GM12878 (cell line): ENCODE data around the gene PRRT1B. TPM values are rescaled to one million over a fixed set of nuclear protein-coding genes. Genes with fewer than 3 reads are reported as not detected.

Source experiments
- ATAC-seq: fragments of 200-7000 bp; cut with Tn5 transposase; 3 replicates; pipeline ENCODE4 v1.9.1; 2020; ENCODE audit warnings: mild to moderate bottlenecking, moderate library complexity
- BruUV-seq: library from RNA; stranded (reverse); fragments of 400-500 nt; replicated peaks from 2 replicates; lab custom pipeline; 2021; lab: Mats Ljungman, UMichigan
- CTCF ChIA-PET: fragments of 300-600 bp; sonication (Branson Sonifier 250); formaldehyde crosslinking; extraction: SDS; loops from one replicate; lab custom pipeline; 2021; ENCODE audit warnings: inconsistent platforms; lab: Yijun Ruan, JAX
- POLR2A ChIA-PET: fragments of 350-600 bp; formaldehyde crosslinking; extraction: SDS; loops from one replicate; lab custom pipeline; 2021; ENCODE audit warnings: inconsistent platforms; lab: Charles Lee
- RAD21 ChIA-PET: fragments of 300-600 bp; sonication (Branson Sonifier 250); formaldehyde crosslinking; loops from one replicate; lab custom pipeline; 2023; ENCODE audit warnings: antibody characterized with exemption; ENCODE audit not compliant: unreplicated experiment; lab: Charles Lee
- SMC1A ChIA-PET: fragments of 300-600 bp; sonication (Branson Sonifier 250); formaldehyde crosslinking; loops from one replicate; lab custom pipeline; 2023; ENCODE audit not compliant: unreplicated experiment, uncharacterized antibody; lab: Charles Lee
- DNase-seq: peaks from one replicate; pipeline ENCODE4 v3.0.0-alpha.2; 2011; ENCODE audit warnings: low read depth, low spot score
- FAIRE-seq: peaks from 3 replicates; lab custom pipeline; 2011; peaks lifted over from hg19 to GRCh38; lab: Jason Lieb, UNC
- H2AFZ ChIP-seq: 2 replicates; pipeline ENCODE4 v1.6.0; 2011; ENCODE audit warnings: low read depth, low read length, control low read depth; ENCODE audit not compliant: control insufficient read depth
- H3K27ac ChIP-seq: 2 replicates; pipeline ENCODE4 v1.5.1; 2011; ENCODE audit warnings: control low read depth; ENCODE audit not compliant: control insufficient read depth, insufficient read depth
- H3K27me3 ChIP-seq, 2 experiments: replicated peaks in 1 of 2; 2 replicates each; pipeline versions ENCODE4 v1.6.0 to v1.6.1; 2011; ENCODE audit warnings: low read length in 1 of 2; ENCODE audit not compliant: control insufficient read depth in 2 of 2, insufficient read depth in 2 of 2
- H3K36me3 ChIP-seq, 2 experiments: 2 replicates each; pipeline ENCODE4 v1.5.1; 2011; ENCODE audit warnings: low read length in 1 of 2; ENCODE audit not compliant: control insufficient read depth in 2 of 2, insufficient read depth in 2 of 2
- H3K4me1 ChIP-seq: 2 replicates; pipeline ENCODE4 v1.6.1; 2011; ENCODE audit warnings: mild to moderate bottlenecking, low read length, moderate library complexity, mixed read lengths; ENCODE audit not compliant: control insufficient read depth, insufficient read depth
- H3K4me2 ChIP-seq: 2 replicates; pipeline ENCODE4 v1.6.0; 2011; ENCODE audit warnings: control low read depth; ENCODE audit not compliant: control insufficient read depth, insufficient read depth
- H3K4me3 ChIP-seq: fragments of 200-600 bp; sonication (generic); 2 replicates; pipeline ENCODE4 v1.5.1; 2016
- H3K79me2 ChIP-seq: 2 replicates; pipeline ENCODE4 v1.6.0; 2011; ENCODE audit warnings: low read length; ENCODE audit not compliant: control insufficient read depth, insufficient read depth
- H3K9ac ChIP-seq: 2 replicates; pipeline ENCODE4 v1.8.0; 2011; ENCODE audit warnings: low read length, control low read depth, mixed read lengths; ENCODE audit not compliant: control insufficient read depth, insufficient read depth
- H3K9me3 ChIP-seq: replicated peaks from 3 replicates; pipeline ENCODE4 v1.5.1; 2011; ENCODE audit warnings: mild to moderate bottlenecking, low read length; ENCODE audit not compliant: control insufficient read depth, insufficient read depth
- H4K20me1 ChIP-seq: 2 replicates; pipeline ENCODE4 v1.6.0; 2011; ENCODE audit not compliant: control insufficient read depth, insufficient read depth
- BCL3 ChIP-seq: IDR thresholded peaks from 2 replicates; pipeline ENCODE4 v1.6.1; 2011; ENCODE audit warnings: borderline replicate concordance, low read depth, mild to moderate bottlenecking, moderate library complexity, low read length; ENCODE audit not compliant: insufficient read depth, poor library complexity, severe bottlenecking
- BCLAF1 ChIP-seq: fragments of 450-650 bp; IDR thresholded peaks from 2 replicates; pipeline ENCODE4 v1.6.1; 2017; ENCODE audit warnings: antibody characterized with exemption, mild to moderate bottlenecking, moderate library complexity
- CBX5 ChIP-seq: sonication (generic); IDR thresholded peaks from 2 replicates; pipeline ENCODE4 v1.6.1; 2016; ENCODE audit warnings: low read depth, moderate library complexity, mild to moderate bottlenecking, inconsistent platforms
- CTCF ChIP-seq, 3 experiments: IDR thresholded peaks in 2 of 3; conservative IDR thresholded peaks in 1 of 3; 2 replicates each; pipeline ENCODE4 v1.5.1; 2011; ENCODE audit warnings: low read depth in 3 of 3, low read length in 3 of 3, mild to moderate bottlenecking in 3 of 3, control low read depth in 2 of 3, moderate library complexity in 2 of 3, inconsistent platforms in 1 of 3, mixed read lengths in 1 of 3; ENCODE audit not compliant: control insufficient read depth in 2 of 3, insufficient read depth in 1 of 3; ENCODE audit errors: extremely low read depth in 1 of 3
- IKZF1 ChIP-seq: fragments of 450-650 bp; conservative IDR thresholded peaks from 2 replicates; pipeline ENCODE4 v1.6.1; 2017; ENCODE audit warnings: antibody characterized with exemption, mild to moderate bottlenecking
- IRF4 ChIP-seq: IDR thresholded peaks from 2 replicates; pipeline ENCODE4 v1.6.1; 2011; ENCODE audit warnings: low read depth, low read length
- IRF5 ChIP-seq: fragments of 450-650 bp; IDR thresholded peaks from 2 replicates; pipeline ENCODE4 v1.6.1; 2017; ENCODE audit warnings: borderline replicate concordance
- JUND ChIP-seq: IDR thresholded peaks from 2 replicates; pipeline ENCODE4 v1.6.1; 2012; ENCODE audit warnings: low read depth, mild to moderate bottlenecking, low read length, improper control_type of control experiment, moderate library complexity
- KAT2A ChIP-seq: conservative IDR thresholded peaks from 2 replicates; pipeline ENCODE4 v1.6.1; 2011; ENCODE audit warnings: low read depth, low read length; ENCODE audit not compliant: control insufficient read depth
- PAX8 ChIP-seq: fragments of 450-650 bp; IDR thresholded peaks from 2 replicates; pipeline ENCODE4 v1.6.1; 2017; ENCODE audit warnings: mild to moderate bottlenecking, moderate library complexity
- RELA ChIP-seq: fragments of 450-650 bp; IDR thresholded peaks from 2 replicates; pipeline ENCODE4 v1.8.0; 2014; ENCODE audit warnings: borderline replicate concordance; ENCODE audit not compliant: partially characterized antibody
- SMARCA5 ChIP-seq: fragments of 450-650 bp; IDR thresholded peaks from 2 replicates; pipeline ENCODE4 v1.6.1; 2017; ENCODE audit warnings: mild to moderate bottlenecking
- SPI1 ChIP-seq: IDR thresholded peaks from 2 replicates; pipeline ENCODE4 v1.6.1; 2011; ENCODE audit warnings: low read depth, mild to moderate bottlenecking, low read length, moderate library complexity, borderline replicate concordance; ENCODE audit not compliant: insufficient read depth
- TCF7 ChIP-seq: IDR thresholded peaks from 2 replicates; pipeline ENCODE4 v1.6.1; 2014; ENCODE audit warnings: antibody characterized with exemption, borderline replicate concordance
- ZNF207 ChIP-seq: fragments of 450-650 bp; IDR thresholded peaks from 2 replicates; pipeline ENCODE4 v1.6.1; 2014; ENCODE audit warnings: antibody characterized with exemption, mild to moderate bottlenecking, borderline replicate concordance
- ZNF24 ChIP-seq: fragments of 450-650 bp; IDR thresholded peaks from 2 replicates; pipeline ENCODE4 v1.6.1; 2017; ENCODE audit warnings: antibody characterized with exemption, mild to moderate bottlenecking
- WGBS: methylation state at CpG from one replicate; pipeline ENCODE4 v1.1.6; 2016; ENCODE audit warnings: low lambda C conversion rate; ENCODE audit not compliant: insufficient replicate concordance, insufficient coverage; ENCODE audit errors: missing lambda C conversion rate; 5-methylcytosine and 5-hydroxymethylcytosine counted together
- in situ Hi-C: fragments of 300-500 bp; cut with MboI; formaldehyde crosslinking; loops from 9 replicates; pipeline ENCODE4 v1.14.3; 2018; ENCODE audit warnings: mixed read lengths
- intact Hi-C: fragments of 100-400 bp; cut with micrococcal nuclease; formaldehyde crosslinking; loops from one replicate; pipeline ENCODE4 v1.14.2; 2022; ENCODE audit not compliant: unreplicated experiment
- polyA plus RNA-seq, 11 experiments: library from polyadenylated mRNA; depleted of rRNA in 4 of 11; unstranded in 6 of 11; stranded (reverse) in 5 of 11; fragments of >200 nt; fragmentation: Nextera tagmentation in 4 of 11; fragmentation: Illumina TruSeq in 1 of 11; extraction: Ambion mirVana in 4 of 11; extraction: Trizol in 1 of 11; gene quantifications; 1 replicate in 1 of 11; 2 replicates in 10 of 11; pipeline versions ENCODE4 v1.2.1 to v1.2.3, GENCODE V29; 2011 to 2016; ENCODE audit warnings: inconsistent platforms in 2 of 11, missing spikeins in 2 of 11, low read depth in 1 of 11
- total RNA-seq, 4 experiments: library from RNA; depleted of rRNA in 3 of 4; stranded (reverse); fragments of >200 nt in 3 of 4; fragmentation: Illumina TruSeq in 1 of 4; extraction: Trizol in 1 of 4; gene quantifications; 2 replicates each; pipeline versions ENCODE4 v1.2.1 to v1.2.3, GENCODE V29; 2013 to 2021

The PRRT1B gene
- total and polyA plus RNA-seq, 10 of the 15 experiments (the other 5 are each of a cell fraction or from before 2014, with no cell fraction given), result not detected

- CTCF ChIA-PET, result no interaction called here
- Histone ChIP-seq H2AFZ (no peak overlapping the region), H3K4me2 (no peak overlapping the region), H3K79me2 (no peaks in the 10 kb centered on the region), H3K27me3 (no peaks in the 10 kb centered on the region), H3K4me3 (no peak overlapping the region), H3K36me3 (no peaks in the 10 kb centered on the region), H3K27ac (no peak overlapping the region), H3K9me3 (no peaks in the 10 kb centered on the region; the same call in 2 of the 3 replicates), H3K4me1 (no peaks in the 10 kb centered on the region), H3K9ac (no peak overlapping the region), H4K20me1 (no peaks in the 10 kb centered on the region)
- POLR2A ChIA-PET, result no interaction called here
- SMC1A ChIA-PET, result interaction anchor here (1.1 kb wide), 1 partner anchor 8 kb away, joined by 3 read pairs; no protein-coding TSS in a partner anchor
- DNase-seq (no peak), FAIRE-seq (no peak), ATAC-seq (no peak)
- RAD21 ChIA-PET, result no interaction called here
- intact Hi-C loops, result no loop called here
- BruUV-seq, result no TSS peak
- in situ Hi-C loops, result no loop called here
- 72% methylated on average over 25 of the region's 25 CpGs for WGBS
- no peak for TF ChIP-seq IRF4
- no peak for TF ChIP-seq ZNF24
- TF ChIP-seq TCF7, result no peak
- TF ChIP-seq BCL3, result no peak
- no peak for TF ChIP-seq JUND
- TF ChIP-seq CTCF (IDR thresholded peaks at IDR 0.05 in 2 of 3, conservative IDR thresholded peaks at IDR 0.05 in 1 of 3; ENCODE audit: control insufficient read depth in 2 of 3, extremely low read depth in 1 of 3, insufficient read depth in 1 of 3, low read depth in 3 of 3, low read length in 3 of 3), result no peak
- no peak for TF ChIP-seq SPI1
- TF ChIP-seq KAT2A, result no peak
- TF ChIP-seq IRF5, result no peak
- TF ChIP-seq SMARCA5, result no peak
- no peak for TF ChIP-seq CBX5
- no peak for TF ChIP-seq ZNF207
- TF ChIP-seq PAX8, result no peak
- no peak for TF ChIP-seq IKZF1
- no peak for TF ChIP-seq BCLAF1
- no peak for TF ChIP-seq RELA
Measured at GRCh38 chr9:131557855-131558548, 12.7 kb downstream of the PRRT1B start.
